ENCODE results near the gene SERPINF2.
A peak's percentile ranks its signal among the peaks of the same experiment; 100 is the strongest.
"Not testable (repeated sequence)": the region's sequence is repeated elsewhere in the genome, so short reads cannot be mapped to it uniquely, and the experiment has no call there.

Gene SERPINF2

GRCh38 chr17:1762233-1762900, 19.7 kb downstream of the SERPINF2 start:
- DNase-seq (ENCODE audit: low read depth in 4 of 4, low spot score in 1 of 4): no peak

GRCh38 chr17:1762901-1763898, 20.5 kb downstream of the SERPINF2 start:
- no peak for DNase-seq (ENCODE audit: low read depth in 4 of 4, low spot score in 1 of 4)

DNA sequence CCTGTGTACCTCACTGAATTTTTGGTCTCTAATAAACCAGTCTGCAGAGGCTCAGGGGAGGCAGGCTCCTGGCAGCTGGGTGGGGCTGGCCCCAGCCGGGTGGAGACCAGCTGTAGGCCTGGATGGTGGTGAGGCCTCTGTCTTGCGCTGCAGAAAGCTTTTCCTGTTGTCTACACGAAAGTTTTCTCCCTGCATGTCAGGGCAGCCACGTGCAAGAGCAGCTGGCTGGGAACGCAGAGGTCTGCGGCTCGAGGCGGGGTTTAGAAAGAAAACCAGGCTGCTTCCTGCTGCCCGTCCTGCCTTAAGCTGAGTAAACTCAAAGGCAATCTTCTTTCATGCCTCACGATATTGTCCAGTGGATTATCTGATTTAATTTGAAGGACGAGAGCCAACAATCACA, 21.6 kb downstream of the SERPINF2 start:
- DNase-seq (ENCODE audit: low read depth in 4 of 4, low spot score in 1 of 4): peak in 1 of 4 experiments; percentile 17

DNA sequence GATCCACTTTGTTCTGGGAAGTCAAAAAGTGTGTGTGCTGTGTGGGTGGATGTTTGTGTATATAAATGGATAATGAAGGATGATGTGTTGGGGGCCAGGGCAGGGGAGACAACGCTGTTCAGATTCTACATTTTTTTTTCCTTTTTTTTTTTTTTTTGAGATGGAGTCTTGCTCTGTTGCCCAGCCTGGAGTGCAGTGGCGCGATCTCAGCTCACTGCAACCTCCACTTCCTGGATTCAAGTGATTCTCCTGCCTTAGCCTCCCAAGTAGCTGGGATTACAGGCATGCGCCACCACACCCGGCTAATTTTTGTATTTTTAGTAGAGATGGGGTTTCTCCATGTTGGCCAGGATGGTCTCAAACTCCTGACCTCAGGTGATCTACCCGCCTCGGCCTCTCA, 22.0 kb downstream of the SERPINF2 start:
- not testable (repeated sequence) for DNase-seq (ENCODE audit: low read depth in 4 of 4, low spot score in 1 of 4)

GRCh38 chr17:1765576-1765975, 22.9 kb downstream of the SERPINF2 start:
- DNase-seq (ENCODE audit: low read depth in 4 of 4, low spot score in 1 of 4): no peak

GRCh38 chr17:1766382-1767135, 23.9 kb downstream of the SERPINF2 start:
- DNase-seq (ENCODE audit: low read depth in 4 of 4, low spot score in 1 of 4): no peak

GRCh38 chr17:1767358-1767757, 24.7 kb downstream of the SERPINF2 start:
- no peak for DNase-seq (ENCODE audit: low read depth in 4 of 4, low spot score in 1 of 4)

DNA sequence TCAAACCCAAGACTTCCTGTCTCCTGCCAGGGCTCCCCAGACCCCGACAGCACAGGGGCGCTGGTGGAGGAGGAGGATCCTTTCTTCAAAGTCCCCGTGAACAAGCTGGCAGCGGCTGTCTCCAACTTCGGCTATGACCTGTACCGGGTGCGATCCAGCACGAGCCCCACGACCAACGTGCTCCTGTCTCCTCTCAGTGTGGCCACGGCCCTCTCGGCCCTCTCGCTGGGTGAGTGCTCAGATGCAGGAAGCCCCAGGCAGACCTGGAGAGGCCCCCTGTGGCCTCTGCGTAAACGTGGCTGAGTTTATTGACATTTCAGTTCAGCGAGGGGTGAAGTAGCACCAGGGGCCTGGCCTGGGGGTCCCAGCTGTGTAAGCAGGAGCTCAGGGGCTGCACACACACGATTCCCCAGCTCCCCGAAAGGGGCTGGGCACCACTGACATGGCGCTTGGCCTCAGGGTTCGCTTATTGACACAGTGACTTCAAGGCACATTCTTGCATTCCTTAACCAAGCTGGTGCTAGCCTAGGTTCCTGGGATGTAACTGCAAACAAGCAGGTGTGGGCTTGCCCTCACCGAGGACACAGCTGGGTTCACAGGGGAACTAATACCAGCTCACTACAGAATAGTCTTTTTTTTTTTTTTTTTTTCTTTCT, 27.3 kb downstream of the SERPINF2 start:
- no peak for DNase-seq (ENCODE audit: low read depth in 4 of 4, low spot score in 1 of 4)

GRCh38 chr17:1773000-1773695, 30.5 kb downstream of the SERPINF2 start:
- not testable (repeated sequence) for DNase-seq (ENCODE audit: low read depth in 4 of 4, low spot score in 1 of 4)

- no peak for DNase-seq (ENCODE audit: low read depth in 4 of 4, low spot score in 1 of 4)
These were observed 31.1 kb downstream of the SERPINF2 start for GRCh38 chr17:1773696-1774181.

DNA sequence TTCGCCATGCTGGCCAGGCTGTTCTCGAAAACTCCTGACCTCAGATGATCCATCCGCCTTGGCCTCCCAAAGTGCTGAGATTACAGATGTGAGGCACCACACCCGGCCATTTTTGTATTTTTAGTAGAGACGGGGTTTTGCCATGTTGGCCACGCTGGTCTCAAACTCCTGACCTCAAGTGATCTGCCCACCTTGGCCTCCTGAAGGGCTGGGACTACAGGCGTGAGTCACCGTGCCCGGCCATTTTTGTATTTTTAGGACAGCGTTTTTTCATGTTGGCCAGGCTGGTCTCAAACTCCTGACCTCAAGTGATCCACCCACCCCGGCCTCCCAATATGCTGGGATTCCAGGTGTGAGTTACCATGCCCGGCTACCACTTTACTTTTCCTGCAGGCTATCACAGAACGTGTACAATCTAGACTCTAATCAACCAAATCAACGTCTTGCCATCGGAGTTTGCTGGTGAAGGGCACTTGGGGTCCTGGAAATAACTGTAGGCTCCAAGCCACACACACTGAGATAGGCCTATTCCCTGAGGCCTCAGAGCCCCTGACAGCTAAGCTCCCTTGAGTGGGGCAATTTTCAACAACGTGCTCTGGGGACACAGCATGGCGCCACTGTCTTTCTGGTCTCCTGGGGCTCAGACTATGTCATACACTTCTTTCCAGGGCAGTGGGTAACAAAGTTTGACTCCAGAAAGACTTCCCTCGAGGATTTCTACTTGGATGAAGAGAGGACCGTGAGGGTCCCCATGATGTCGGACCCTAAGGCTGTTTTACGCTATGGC, 31.9 kb downstream of the SERPINF2 start:
- no peak for DNase-seq (ENCODE audit: low read depth in 4 of 4, low spot score in 1 of 4)

DNA sequence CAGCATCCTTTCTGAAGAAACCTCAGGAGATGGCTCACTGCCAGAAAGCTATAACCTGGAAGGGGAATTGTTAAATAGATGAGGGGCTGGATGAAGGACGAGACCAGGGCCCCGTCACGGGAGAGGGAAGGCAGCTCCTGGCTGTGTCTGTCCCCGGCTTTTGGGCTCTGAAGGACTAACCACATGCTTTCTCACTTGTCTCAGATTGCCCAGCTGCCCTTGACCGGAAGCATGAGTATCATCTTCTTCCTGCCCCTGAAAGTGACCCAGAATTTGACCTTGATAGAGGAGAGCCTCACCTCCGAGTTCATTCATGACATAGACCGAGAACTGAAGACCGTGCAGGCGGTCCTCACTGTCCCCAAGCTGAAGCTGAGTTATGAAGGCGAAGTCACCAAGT, 33.7 kb downstream of the SERPINF2 start:
- DNase-seq (ENCODE audit: low read depth in 4 of 4, low spot score in 1 of 4): no peak

- DNase-seq (ENCODE audit: low read depth in 4 of 4, low spot score in 1 of 4): no peak
These were observed 34.2 kb downstream of the SERPINF2 start for GRCh38 chr17:1776857-1777256.

DNA sequence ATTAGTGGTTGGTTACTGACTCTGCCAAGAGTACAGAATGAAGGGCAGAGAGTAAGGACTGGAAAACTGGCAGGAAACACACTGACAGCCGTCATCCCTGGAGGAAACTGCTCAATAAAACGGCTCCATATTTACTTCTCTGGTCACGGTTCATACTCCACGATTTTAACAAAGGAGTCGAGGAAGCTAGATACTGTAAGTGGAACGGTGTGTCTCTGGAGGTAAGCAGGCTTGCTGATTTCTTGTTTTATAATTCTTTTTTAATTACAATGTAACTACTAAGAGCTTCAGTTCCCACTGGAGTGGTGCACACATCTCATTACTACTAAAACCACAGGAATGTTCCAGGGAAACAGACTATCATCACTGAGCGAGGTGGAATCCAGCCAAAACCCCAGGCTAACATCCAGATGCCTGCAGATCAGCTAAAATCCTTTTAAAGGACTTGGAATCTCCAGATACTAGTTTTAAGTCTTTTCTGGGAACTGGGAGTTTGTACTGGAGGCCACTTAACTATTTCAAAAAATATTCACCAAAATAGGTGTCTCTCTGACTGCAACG, 37.0 kb downstream of the SERPINF2 start:
- DNase-seq (ENCODE audit: low read depth in 4 of 4, low spot score in 1 of 4): no peak

DNA sequence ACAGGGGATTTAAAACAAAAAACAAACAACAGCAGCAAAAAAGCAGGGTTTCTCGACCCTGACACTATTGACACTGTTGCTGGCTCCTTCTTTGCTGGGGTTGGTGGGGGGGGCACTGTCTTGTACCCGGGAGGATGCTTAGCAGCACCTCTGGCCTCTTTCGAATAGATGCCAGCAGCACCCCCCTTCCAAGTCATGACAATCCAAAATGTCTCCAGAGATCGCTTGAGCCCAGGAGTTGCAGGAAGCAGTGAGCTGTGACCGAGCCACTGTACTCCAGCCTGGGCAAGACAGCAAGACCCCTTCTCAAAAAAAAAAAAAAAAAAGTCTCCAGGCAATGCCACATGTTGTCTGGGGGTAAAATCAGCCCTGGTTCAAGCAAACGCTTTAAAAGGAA, 39.5 kb downstream of the SERPINF2 start:
- no peak for DNase-seq (ENCODE audit: low read depth in 4 of 4, low spot score in 1 of 4)

GRCh38 chr17:1783271-1783670, 40.6 kb downstream of the SERPINF2 start:
- no peak for DNase-seq (ENCODE audit: low read depth in 4 of 4, low spot score in 1 of 4)

- no peak for DNase-seq (ENCODE audit: low read depth in 4 of 4, low spot score in 1 of 4)
These were observed 41.4 kb downstream of the SERPINF2 start for GRCh38 chr17:1783834-1784611.

- no peak for DNase-seq (ENCODE audit: low read depth in 4 of 4, low spot score in 1 of 4)
These were observed 43.3 kb downstream of the SERPINF2 start for GRCh38 chr17:1785930-1786329.
